Lower leg skin (tissue), 3 donors: Measurements from ENCODE around the gene ECE1.

Experiments used
- POLR2A ChIP-seq, 2 donors: fragments of 450-650 bp; IDR thresholded peaks; one replicate each; pipeline ENCODE4 v1.6.1; 2016 to 2017; ENCODE audit warnings: antibody characterized with exemption in 2 of 2, mild to moderate bottlenecking in 1 of 2, moderate library complexity in 1 of 2
- TF ChIP-seq, protein P1 (sequence below), 3 donors: fragments of 450-650 bp; IDR thresholded peaks; one replicate each; pipeline ENCODE4 v1.5.1; 2016; ENCODE audit warnings: antibody characterized with exemption in 3 of 3, mild to moderate bottlenecking in 3 of 3, moderate library complexity in 2 of 3

GRCh38 chr1:21168444-21168843 lies 121.8 kb downstream of the ECE1 start:
- TF ChIP-seq, protein P1, sequence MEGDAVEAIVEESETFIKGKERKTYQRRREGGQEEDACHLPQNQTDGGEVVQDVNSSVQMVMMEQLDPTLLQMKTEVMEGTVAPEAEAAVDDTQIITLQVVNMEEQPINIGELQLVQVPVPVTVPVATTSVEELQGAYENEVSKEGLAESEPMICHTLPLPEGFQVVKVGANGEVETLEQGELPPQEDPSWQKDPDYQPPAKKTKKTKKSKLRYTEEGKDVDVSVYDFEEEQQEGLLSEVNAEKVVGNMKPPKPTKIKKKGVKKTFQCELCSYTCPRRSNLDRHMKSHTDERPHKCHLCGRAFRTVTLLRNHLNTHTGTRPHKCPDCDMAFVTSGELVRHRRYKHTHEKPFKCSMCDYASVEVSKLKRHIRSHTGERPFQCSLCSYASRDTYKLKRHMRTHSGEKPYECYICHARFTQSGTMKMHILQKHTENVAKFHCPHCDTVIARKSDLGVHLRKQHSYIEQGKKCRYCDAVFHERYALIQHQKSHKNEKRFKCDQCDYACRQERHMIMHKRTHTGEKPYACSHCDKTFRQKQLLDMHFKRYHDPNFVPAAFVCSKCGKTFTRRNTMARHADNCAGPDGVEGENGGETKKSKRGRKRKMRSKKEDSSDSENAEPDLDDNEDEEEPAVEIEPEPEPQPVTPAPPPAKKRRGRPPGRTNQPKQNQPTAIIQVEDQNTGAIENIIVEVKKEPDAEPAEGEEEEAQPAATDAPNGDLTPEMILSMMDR (IDR thresholded peaks at IDR 0.05): no peak
- TF ChIP-seq POLR2A (IDR thresholded peaks at IDR 0.05): no peak
